Measurements from ENCODE around the gene RSL24D1. TPM values are rescaled to one million over a fixed set of nuclear protein-coding genes. Genes with fewer than 3 reads are reported as not detected.

RSL24D1 gene
- total RNA-seq (2014; rRNA removed) = 37.0 and 43.5 TPM in 2 replicates
- Bru-seq, nascent RNA = percentile 93 among the genes with signal in this experiment
- percentile 95 among the genes with signal in this experiment for BruChase-seq, experiment 1, labeled RNA remaining after a 6-hour chase
- percentile 92 among the genes with signal in this experiment for BruChase-seq, experiment 2, labeled RNA remaining after a 2-hour chase
- long read RNA-seq, transcript RSL24D1-201 (6 exons, 2,015 nt) = major isoform, 173 of 187 reads
- long read RNA-seq, partial matches to known transcripts = 4 of 187 reads
- long read RNA-seq, other reads (novel, unspliced or antisense) = 10 of 187 reads

GRCh38 chr15:55196458-55197361, at the start of gene RSL24D1:
RSL24D1 (minus strand) TSS chr15:55196941; CDS start chr15:55196890, 51 bp downstream.
- intact Hi-C loops (cut with micrococcal nuclease) = loop anchor here (5.0 kb wide), 1 partner anchor 96 kb away; no protein-coding TSS in a partner anchor
- peak; percentile 96 for DNase-seq

GRCh38 chr15:55245059-55245458, 48.3 kb upstream of the RSL24D1 start:
- H3K9ac ChIP-seq (ENCODE audit: low read length) = no peak overlapping the region
- POLR2A ChIA-PET (ENCODE audit: unreplicated experiment) = no interaction called here
- TF ChIP-seq CTCF (conservative IDR thresholded peaks at IDR 0.05; ENCODE audit: low read depth, low read length) (no peak), EZH2phosphoT487 (IDR thresholded peaks at IDR 0.05; ENCODE audit: borderline replicate concordance, low read length) (no peak), EZH2 (IDR thresholded peaks at IDR 0.05; ENCODE audit: low read length, unreplicated experiment) (no peak)
- no peaks in the 10 kb centered on the region for H3K27me3 ChIP-seq (ENCODE audit: low read length)
- no peaks in the 10 kb centered on the region for H3K79me2 ChIP-seq (ENCODE audit: low read length)
- DNase-seq (no peak), ATAC-seq (no peak)
- BruUV-seq (replicated peaks) = no TSS peak
- H3K36me3 ChIP-seq (ENCODE audit: low read depth, low read length) = no peaks in the 10 kb centered on the region
- H4K20me1 ChIP-seq (ENCODE audit: low read length) = no peaks in the 10 kb centered on the region
- intact Hi-C loops (cut with micrococcal nuclease) = no loop called here
- H3K9me3 ChIP-seq (ENCODE audit: low read length) = no peaks in the 10 kb centered on the region
- no peaks in the 10 kb centered on the region for H3K9me2 ChIP-seq (replicated peaks; ENCODE audit: low read length)
- peaks cover 15% of the 10 kb centered on the region for H3K4me1 ChIP-seq (ENCODE audit: insufficient read depth, low read length)
- no peak overlapping the region for H3K4me2 ChIP-seq (ENCODE audit: low read length)
- H2AFZ ChIP-seq (ENCODE audit: low read length) = no peak overlapping the region
- H3F3A ChIP-seq (ENCODE audit: low read length, unreplicated experiment) = no peaks in the 10 kb centered on the region
- no peak overlapping the region for H3K27ac ChIP-seq (ENCODE audit: low read length)
- CTCF ChIA-PET = no interaction called here
- no peak overlapping the region for H3K4me3 ChIP-seq (ENCODE audit: low read length)

More at GRCh38 chr15:55196458-55197361, at the start of gene RSL24D1:
- ChIA-PET POLR2A (ENCODE audit: unreplicated experiment) (no interaction called here), CTCF (interaction anchor here (0.6 kb wide), 1 partner anchor 13 kb away, joined by 3 read pairs; no protein-coding TSS in a partner anchor)
- H3K36me3 ChIP-seq (ENCODE audit: low read depth, low read length) = peaks cover 11% of the 10 kb centered on the region; the same call in 1 of the 2 replicates
- H3K9me2 ChIP-seq (replicated peaks; ENCODE audit: low read length) = no peaks in the 10 kb centered on the region
- peak within 1 kb of the TSS; percentile 96 for H2AFZ ChIP-seq (ENCODE audit: low read length)
- H3K4me1 ChIP-seq (ENCODE audit: insufficient read depth, low read length) = peaks cover 24% of the 10 kb centered on the region
- peaks cover 29% of the 10 kb centered on the region for H4K20me1 ChIP-seq (ENCODE audit: low read length)
- BruUV-seq (replicated peaks) = TSS peak; percentile 75
- no peaks in the 10 kb centered on the region for H3K27me3 ChIP-seq (ENCODE audit: low read length)
- peak within 1 kb of the TSS; percentile 91 for H3K4me3 ChIP-seq (ENCODE audit: low read length)
- peak within 1 kb of the TSS; percentile 74 for H3K27ac ChIP-seq (ENCODE audit: low read length)
- no peak for TF ChIP-seq EZH2phosphoT487 (IDR thresholded peaks at IDR 0.05; ENCODE audit: borderline replicate concordance, low read length)
- peak; percentile 56 for TF ChIP-seq CTCF (conservative IDR thresholded peaks at IDR 0.05; ENCODE audit: low read depth, low read length)
- peak within 1 kb of the TSS; percentile 96 for H3K4me2 ChIP-seq (ENCODE audit: low read length)
- no peaks in the 10 kb centered on the region for H3K9me3 ChIP-seq (ENCODE audit: low read length)
- peaks cover 51% of the 10 kb centered on the region for H3K79me2 ChIP-seq (ENCODE audit: low read length)
- ATAC-seq = peak; percentile 96
- H3F3A ChIP-seq (ENCODE audit: low read length, unreplicated experiment) = no peaks in the 10 kb centered on the region
- peak within 1 kb of the TSS; percentile 90 for H3K9ac ChIP-seq (ENCODE audit: low read length)

Measured in PC-3 (cell line).